ENCODE measurements around the gene KLF6.

- TF ChIP-seq EP300 (conservative IDR thresholded peaks at IDR 0.05; ENCODE audit: poor library complexity, severe bottlenecking) (no peak), POLR2AphosphoS5 (IDR thresholded peaks at IDR 0.05) (no peak), EZH2 (IDR thresholded peaks at IDR 0.05; ENCODE audit: borderline replicate concordance, insufficient read depth, low read length, poor library complexity, severe bottlenecking) (no peak), REST (IDR thresholded peaks at IDR 0.05; ENCODE audit: borderline replicate concordance) (no peak)
- TF ChIP-seq, protein P1, sequence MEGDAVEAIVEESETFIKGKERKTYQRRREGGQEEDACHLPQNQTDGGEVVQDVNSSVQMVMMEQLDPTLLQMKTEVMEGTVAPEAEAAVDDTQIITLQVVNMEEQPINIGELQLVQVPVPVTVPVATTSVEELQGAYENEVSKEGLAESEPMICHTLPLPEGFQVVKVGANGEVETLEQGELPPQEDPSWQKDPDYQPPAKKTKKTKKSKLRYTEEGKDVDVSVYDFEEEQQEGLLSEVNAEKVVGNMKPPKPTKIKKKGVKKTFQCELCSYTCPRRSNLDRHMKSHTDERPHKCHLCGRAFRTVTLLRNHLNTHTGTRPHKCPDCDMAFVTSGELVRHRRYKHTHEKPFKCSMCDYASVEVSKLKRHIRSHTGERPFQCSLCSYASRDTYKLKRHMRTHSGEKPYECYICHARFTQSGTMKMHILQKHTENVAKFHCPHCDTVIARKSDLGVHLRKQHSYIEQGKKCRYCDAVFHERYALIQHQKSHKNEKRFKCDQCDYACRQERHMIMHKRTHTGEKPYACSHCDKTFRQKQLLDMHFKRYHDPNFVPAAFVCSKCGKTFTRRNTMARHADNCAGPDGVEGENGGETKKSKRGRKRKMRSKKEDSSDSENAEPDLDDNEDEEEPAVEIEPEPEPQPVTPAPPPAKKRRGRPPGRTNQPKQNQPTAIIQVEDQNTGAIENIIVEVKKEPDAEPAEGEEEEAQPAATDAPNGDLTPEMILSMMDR (IDR thresholded peaks at IDR 0.05; ENCODE audit: poor library complexity, severe bottlenecking), result no peak
These were observed 14.3 kb downstream of the KLF6 start for GRCh38 chr10:3770611-3771110.

All from neural cell (in vitro differentiated cells).